ENCODE data around the gene CHD8.

- TF ChIP-seq CTCF (IDR thresholded peaks at IDR 0.05; ENCODE audit: insufficient read depth, low read length, poor library complexity, severe bottlenecking) (no peak), EZH2phosphoT487 (conservative IDR thresholded peaks at IDR 0.05; ENCODE audit: low read length) (no peak)
Observed at GRCh38 chr14:21467616-21468015, 11.7 kb upstream of the CHD8 start.
